C4-2B (cell line): ENCODE measurements around the gene SLC6A9.

Experiments
- H3K27ac ChIP-seq: fragments of 450-650 bp; 2 replicates; pipeline ENCODE4 v1.5.1; 2017
- CTCF ChIP-seq: fragments of 450-650 bp; conservative IDR thresholded peaks from 2 replicates; pipeline ENCODE4 v1.5.1; 2017; ENCODE audit warnings: mild to moderate bottlenecking
- ZFX ChIP-seq: fragments of 450-650 bp; IDR thresholded peaks from 2 replicates; pipeline ENCODE4 v1.6.1; 2017

Gene SLC6A9

GRCh38 chr1:43998000-43998378 lies 33.3 kb downstream of the SLC6A9 start:
- H3K27ac ChIP-seq: no peak overlapping the region
- TF ChIP-seq CTCF: no peak
- TF ChIP-seq ZFX: no peak

GRCh38 chr1:43997295-43997999 lies 33.8 kb downstream of the SLC6A9 start:
- TF ChIP-seq CTCF: no peak
- TF ChIP-seq ZFX: no peak
- no peak overlapping the region for H3K27ac ChIP-seq

- no peak overlapping the region for H3K27ac ChIP-seq
- TF ChIP-seq CTCF: no peak
- no peak for TF ChIP-seq ZFX
Measured at GRCh38 chr1:43996733-43997115, 34.5 kb downstream of the SLC6A9 start.

GRCh38 chr1:43995984-43996732 lies 35.1 kb downstream of the SLC6A9 start:
- no peak overlapping the region for H3K27ac ChIP-seq
- TF ChIP-seq ZFX: no peak
- TF ChIP-seq CTCF: no peak

GRCh38 chr1:43994794-43995790 lies 36.2 kb downstream of the SLC6A9 start:
- H3K27ac ChIP-seq: no peak overlapping the region
- no peak for TF ChIP-seq ZFX

- H3K27ac ChIP-seq: no peak overlapping the region
- no peak for TF ChIP-seq ZFX
- TF ChIP-seq CTCF: no peak
Measured at GRCh38 chr1:43994071-43994470, 37.2 kb downstream of the SLC6A9 start.

GRCh38 chr1:43993206-43993914 lies 37.9 kb downstream of the SLC6A9 start:
- H3K27ac ChIP-seq: no peak overlapping the region
- TF ChIP-seq ZFX (no peak), CTCF (no peak)
